ENCODE data around the gene DYNC1I1.

DNA sequence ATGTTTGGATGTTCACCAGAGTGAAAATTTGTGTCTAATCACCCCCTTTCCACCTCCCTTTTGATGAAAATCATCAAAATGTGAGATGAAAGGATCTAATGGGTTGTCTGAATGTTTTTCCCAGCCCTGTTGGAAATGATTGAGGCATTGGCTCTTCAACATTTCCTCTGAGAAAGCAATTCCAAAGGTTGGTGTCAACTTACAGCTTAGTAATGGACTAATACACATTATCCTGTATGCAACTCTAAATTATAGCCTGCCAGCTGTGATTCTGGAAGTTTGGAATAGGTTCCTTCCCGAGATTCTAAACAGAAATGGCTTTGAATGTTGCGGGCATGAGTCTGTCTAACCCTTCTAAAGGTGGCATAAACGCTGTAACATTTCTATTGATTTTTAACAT is 152.9 kb downstream of the DYNC1I1 start:
- no peak for TF ChIP-seq CTCF (conservative IDR thresholded peaks at IDR 0.05; ENCODE audit: low read depth, low read length)
- TF ChIP-seq BHLHE40 (IDR thresholded peaks at IDR 0.05; ENCODE audit: low read depth, low read length): no peak
- no peak for TF ChIP-seq CEBPB (IDR thresholded peaks at IDR 0.05; ENCODE audit: low read depth, low read length)
- no peak for TF ChIP-seq FOS (IDR thresholded peaks at IDR 0.05; ENCODE audit: low read depth, low read length)
- TF ChIP-seq MXI1 (IDR thresholded peaks at IDR 0.05; ENCODE audit: borderline replicate concordance, low read depth, low read length): no peak
- TF ChIP-seq POLR2A (IDR thresholded peaks at IDR 0.05; ENCODE audit: low read depth, low read length): no peak
- no peak for TF ChIP-seq RAD21 (IDR thresholded peaks at IDR 0.05; ENCODE audit: low read length)
- TF ChIP-seq ELK1 (IDR thresholded peaks at IDR 0.05; ENCODE audit: borderline replicate concordance, low read depth, low read length): no peak
- TF ChIP-seq SMC3 (IDR thresholded peaks at IDR 0.05; ENCODE audit: low read depth, low read length): no peak
- no peak for TF ChIP-seq USF2 (IDR thresholded peaks at IDR 0.05; ENCODE audit: low read depth, low read length)
- TF ChIP-seq RCOR1 (IDR thresholded peaks at IDR 0.05; ENCODE audit: insufficient replicate concordance, low read length): no peak
- TF ChIP-seq MAZ (IDR thresholded peaks at IDR 0.05; ENCODE audit: borderline replicate concordance, low read depth, low read length): no peak
- TF ChIP-seq RFX5 (IDR thresholded peaks at IDR 0.05; ENCODE audit: low read depth, low read length): no peak
- TF ChIP-seq MAFK (IDR thresholded peaks at IDR 0.05; ENCODE audit: low read depth, low read length): no peak
